Transverse colon (tissue), 4 donors: ENCODE measurements around the gene ZNF35. TPM values are rescaled to one million over a fixed set of nuclear protein-coding genes. Genes with fewer than 3 reads are reported as not detected.

Source experiments
- DNase-seq: peaks from one replicate; pipeline ENCODE4 v3.0.0-alpha.2; 2019
- H3K27ac ChIP-seq, 4 donors: fragments of 200-600 bp; sonication (generic); 2 replicates each; pipeline ENCODE4 v1.5.1; 2016 to 2018; ENCODE audit warnings: inconsistent platforms in 4 of 4
- H3K27me3 ChIP-seq: fragments of 200-600 bp; sonication (generic); 2 replicates; pipeline ENCODE4 v1.5.1; 2017; ENCODE audit warnings: inconsistent platforms
- H3K36me3 ChIP-seq, 4 donors: fragments of 200-600 bp; sonication (generic); 2 replicates each; pipeline ENCODE4 v1.5.1; 2017 to 2019; ENCODE audit warnings: inconsistent platforms in 4 of 4
- H3K4me1 ChIP-seq, 4 donors: fragments of 200-600 bp; sonication (generic); 2 replicates each; pipeline ENCODE4 v1.5.1; 2017 to 2020; ENCODE audit warnings: inconsistent platforms in 4 of 4
- H3K4me3 ChIP-seq, 4 donors: fragments of 200-600 bp; sonication (generic); 1 replicate in 1 of 4; 2 replicates in 3 of 4; pipeline versions ENCODE4 v1.5.1 to v1.6.1; 2017 to 2019; ENCODE audit warnings: inconsistent platforms in 4 of 4
- H3K9me3 ChIP-seq, 2 donors: fragments of 200-600 bp; sonication (generic); 2 replicates each; pipeline ENCODE4 v1.5.1; 2017 to 2019; ENCODE audit warnings: inconsistent platforms in 2 of 2
- CTCF ChIP-seq, 5 experiments: fragments of 200-600 bp in 3 of 5; fragments of 450-650 bp in 2 of 5; sonication (generic) in 3 of 5; IDR thresholded peaks; 1 replicate in 2 of 5; 2 replicates in 3 of 5; pipeline ENCODE4 v1.5.1; 2016 to 2017; ENCODE audit warnings: antibody characterized with exemption in 5 of 5, inconsistent platforms in 3 of 5, mild to moderate bottlenecking in 2 of 5, moderate library complexity in 1 of 5
- EP300 ChIP-seq: sonication (generic); formaldehyde crosslinking; IDR thresholded peaks from one replicate; pipeline ENCODE4 v1.6.1; 2017; ENCODE audit warnings: antibody characterized with exemption, low read depth
- POLR2A ChIP-seq: fragments of 450-650 bp; IDR thresholded peaks from one replicate; pipeline ENCODE4 v1.6.1; 2016; ENCODE audit warnings: antibody characterized with exemption, mild to moderate bottlenecking, moderate library complexity
- POLR2AphosphoS5 ChIP-seq, 3 donors: sonication (generic); formaldehyde crosslinking; IDR thresholded peaks; one replicate each; pipeline ENCODE4 v1.6.1; 2016; ENCODE audit warnings: antibody characterized with exemption in 3 of 3
- WGBS, 2 donors: methylation state at CpG; one replicate each; pipeline ENCODE4 v1.1.5; 2018; ENCODE audit warnings: low coverage in 1 of 2; 5-methylcytosine and 5-hydroxymethylcytosine counted together
- in situ Hi-C, 4 donors: fragments of 200-750 bp; cut with MboI; loops; one replicate each; pipeline versions ENCODE4 v1.15.0 to v1.15.1; 2017; ENCODE audit warnings: low sequenced_read_pairs in 3 of 4, low pct_ligation_motif_present in 1 of 4, low pct_unique_long_range_greater_than_20kb in 1 of 4
- intact Hi-C: fragments of 100-400 bp; cut with DNase I; formaldehyde crosslinking; loops from one replicate; pipeline ENCODE4 v1.15.1; 2023; ENCODE audit warnings: low total_unique reads
- total RNA-seq, 4 donors: library from RNA; depleted of rRNA; stranded (reverse); fragments of >200 nt; gene quantifications; one replicate each; pipeline ENCODE4 v1.1.0, GENCODE V29; 2016

Gene ZNF35
- total RNA-seq, result 1 to 10 TPM in 2 of 4 donors, under 1 TPM in 1, not detected in 1; 1.00 to 6.8 (median 5.9) TPM

DNA sequence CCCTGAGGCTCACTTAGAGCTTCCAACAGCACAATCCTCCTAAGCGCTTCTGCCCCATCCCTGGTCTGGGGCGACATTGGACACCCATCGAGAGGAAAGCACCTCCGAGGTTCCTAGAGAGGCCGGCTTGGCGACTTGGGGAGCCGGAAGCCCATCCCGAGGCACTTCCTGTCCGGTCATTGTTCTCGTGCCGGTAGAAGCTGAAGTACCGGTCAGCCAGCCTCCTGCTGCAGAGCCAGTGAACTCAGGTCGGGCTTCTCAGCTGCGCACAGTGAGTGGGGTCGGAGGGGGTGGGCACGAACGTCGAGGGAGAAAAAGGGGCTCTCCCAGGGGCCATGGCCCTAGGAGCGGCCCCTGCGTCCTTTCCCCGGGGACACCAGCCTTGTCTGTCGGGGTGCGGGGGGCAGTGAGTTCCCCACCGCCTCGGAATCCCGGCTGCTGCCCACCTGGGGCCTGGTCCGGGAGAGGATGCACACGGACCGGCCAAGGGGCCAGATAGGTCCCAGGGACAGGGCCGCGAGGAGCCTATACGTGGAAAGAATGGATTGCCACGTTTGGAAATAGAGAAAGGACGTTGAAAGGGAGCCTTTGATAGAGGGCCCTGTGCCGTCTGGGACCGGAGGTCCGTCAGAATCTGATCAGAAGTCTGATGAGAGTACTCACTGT, at the start of gene ZNF35:
Gene ZNF35 (plus strand): TSS at position 169 of the 666 bp plus-strand sequence. CDS start 2,336 bp downstream, outside the sequence.
- intact Hi-C loops, result no loop called here
- in situ Hi-C loops, result no loop called here
- Histone ChIP-seq H3K36me3 (peaks cover 0 to 34% (median 7%) of the 10 kb centered on the region in 4 donors), H3K4me1 (peaks cover 0 to 13% (median 8%) of the 10 kb centered on the region in 4 donors), H3K27ac (peak within 1 kb of the TSS; percentile 55 to 76 (median 68)), H3K9me3 (peaks cover 10 to 14% of the 10 kb centered on the region in 2 donors), H3K27me3 (no peaks in the 10 kb centered on the region), H3K4me3 (peak within 1 kb of the TSS; percentile 73 to 92 (median 82))
- peak; percentile 77 for DNase-seq
- TF ChIP-seq POLR2AphosphoS5 (IDR thresholded peaks at IDR 0.05), result peak in 2 of 3 donors; percentile 22 to 34
- TF ChIP-seq POLR2A, result peak; percentile 27
- TF ChIP-seq CTCF (IDR thresholded peaks at IDR 0.05), result no peak
- TF ChIP-seq EP300, result no peak
- 0 to 1% methylated on average over 1 to 36 of the region's 37 CpGs for WGBS, 2 donors

GRCh38 chr3:44601749-44602148, 46.8 kb upstream of the ZNF35 start:
- intact Hi-C loops, result no loop called here

DNA sequence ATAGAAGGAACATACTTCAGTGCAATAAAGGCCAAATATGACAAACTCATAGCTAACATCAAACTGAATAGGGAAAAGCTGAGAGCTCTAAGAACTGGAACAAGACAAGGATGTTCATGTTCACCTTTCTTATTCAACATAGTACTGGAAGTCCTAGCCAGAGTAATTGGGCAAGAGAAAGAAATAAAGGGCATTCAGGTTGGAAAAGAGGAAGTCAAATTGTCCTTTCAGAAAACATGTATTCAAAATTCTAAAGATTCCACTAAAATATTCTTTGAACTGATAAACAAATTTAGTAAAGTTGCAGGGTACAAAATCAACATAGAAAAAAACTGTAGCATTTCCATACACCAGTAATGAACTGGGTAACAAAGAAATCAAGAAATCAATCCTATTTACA, 35.9 kb upstream of the ZNF35 start:
- peaks cover 0 to 7% (median 0%) of the 10 kb centered on the region in 4 donors for H3K36me3 ChIP-seq
- DNase-seq, result no peak
- TF ChIP-seq POLR2AphosphoS5 (IDR thresholded peaks at IDR 0.05) (no peak), CTCF (IDR thresholded peaks at IDR 0.05) (no peak), EP300 (no peak), POLR2A (no peak)
- H3K27me3 ChIP-seq, result no peaks in the 10 kb centered on the region
- no peaks in the 10 kb centered on the region for H3K4me1 ChIP-seq
- H3K4me3 ChIP-seq, result no peak overlapping the region
- intact Hi-C loops (no loop called here), in situ Hi-C loops (no loop called here)
- no peaks in the 10 kb centered on the region for H3K9me3 ChIP-seq
- H3K27ac ChIP-seq, result no peak overlapping the region

More at GRCh38 chr3:44601749-44602148, 46.8 kb upstream of the ZNF35 start:
- no peak for DNase-seq
- Histone ChIP-seq H3K27ac (no peak overlapping the region), H3K9me3 (peaks cover 0 to 6% of the 10 kb centered on the region in 2 donors), H3K4me3 (no peak overlapping the region), H3K36me3 (no peaks in the 10 kb centered on the region), H3K27me3 (no peaks in the 10 kb centered on the region), H3K4me1 (no peaks in the 10 kb centered on the region)
- in situ Hi-C loops, result no loop called here
- WGBS, 2 donors, result 94 to 95% methylated on average over 2 of the region's 2 CpGs
- TF ChIP-seq POLR2A (no peak), POLR2AphosphoS5 (IDR thresholded peaks at IDR 0.05) (no peak), EP300 (no peak), CTCF (IDR thresholded peaks at IDR 0.05) (no peak)

- in situ Hi-C loops, result no loop called here
- Histone ChIP-seq H3K4me1 (peaks cover 0 to 27% (median 15%) of the 10 kb centered on the region in 4 donors), H3K27ac (peak within 1 kb of the TSS; percentile 82 to 92 (median 90)), H3K27me3 (no peaks in the 10 kb centered on the region), H3K4me3 (peak within 1 kb of the TSS; percentile 64 to 86 (median 72)), H3K36me3 (peaks cover 0 to 10% (median 0%) of the 10 kb centered on the region in 4 donors), H3K9me3 (no peaks in the 10 kb centered on the region)
- intact Hi-C loops, result no loop called here
- WGBS, 2 donors, result 0% methylated on average over 39 of the region's 47 CpGs; no CpG with 5 or more reads in 1 of the 2 donors
- TF ChIP-seq CTCF (IDR thresholded peaks at IDR 0.05) (peak in 2 of 5 experiments; percentile 10 to 17), EP300 (no peak), POLR2AphosphoS5 (IDR thresholded peaks at IDR 0.05) (peak; percentile 48 to 77 (median 70)), POLR2A (peak; percentile 52)
- peak; percentile 87 for DNase-seq
Measured at GRCh38 chr3:44624749-44625480, 23.6 kb upstream of the ZNF35 start, which contains the start of gene ZNF197. Gene ZNF197, plus strand, starts transcription at chr3:44625036. Its CDS starts 4,119 bp downstream, at chr3:44629155.
